Endodermal cell (in vitro differentiated cells): ENCODE measurements around the gene CADM1. TPM values are rescaled to one million over a fixed set of nuclear protein-coding genes. Genes with fewer than 3 reads are reported as not detected.

Experiments
- DNase-seq: peaks from one replicate; pipeline ENCODE4 v3.0.0-alpha.2; 2017
- H3K27ac ChIP-seq: 2 replicates; pipeline ENCODE4 v1.5.1; 2013; ENCODE audit warnings: mild to moderate bottlenecking, low read depth, low read length, moderate library complexity
- H3K27me3 ChIP-seq: 2 replicates; pipeline ENCODE4 v1.6.1; 2013; ENCODE audit warnings: mild to moderate bottlenecking, low read length, moderate library complexity; ENCODE audit not compliant: insufficient read depth, control insufficient read depth, poor library complexity, severe bottlenecking
- H3K36me3 ChIP-seq: 2 replicates; pipeline ENCODE4 v1.7.0; 2013; ENCODE audit warnings: mild to moderate bottlenecking, low read length, moderate library complexity; ENCODE audit not compliant: control insufficient read depth, insufficient read depth
- H3K4me1 ChIP-seq: one replicate; pipeline ENCODE4 v1.7.0; 2013; ENCODE audit warnings: low read length; ENCODE audit not compliant: control insufficient read depth, insufficient read depth
- H3K4me3 ChIP-seq: 2 replicates; pipeline ENCODE4 v1.5.1; 2013; ENCODE audit warnings: mild to moderate bottlenecking, low read length, moderate library complexity
- H3K9ac ChIP-seq: 2 replicates; pipeline ENCODE4 v1.6.1; 2013; ENCODE audit warnings: mild to moderate bottlenecking, low read length, moderate library complexity; ENCODE audit not compliant: poor library complexity, severe bottlenecking; ENCODE audit errors: extremely low read depth
- H3K9me3 ChIP-seq: 2 replicates; pipeline ENCODE4 v1.6.1; 2013; ENCODE audit warnings: mild to moderate bottlenecking, low read length, moderate library complexity; ENCODE audit not compliant: control insufficient read depth
- H3K27ac Mint-ChIP-seq: 2 replicates; pipeline ENCODE4 v1.8.0; 2020; ENCODE audit warnings: mixed read lengths
- H3K27me3 Mint-ChIP-seq: 2 replicates; pipeline ENCODE4 v1.8.0; 2021; ENCODE audit warnings: mild to moderate bottlenecking, mixed read lengths; ENCODE audit not compliant: insufficient read depth
- H3K36me3 Mint-ChIP-seq: 2 replicates; pipeline ENCODE4 v1.8.0; 2020; ENCODE audit warnings: low read depth, mixed read lengths
- H3K4me1 Mint-ChIP-seq: 2 replicates; pipeline ENCODE4 v1.8.0; 2020; ENCODE audit warnings: mixed read lengths
- H3K4me3 Mint-ChIP-seq: 2 replicates; pipeline ENCODE4 v1.8.0; 2020; ENCODE audit warnings: mild to moderate bottlenecking, moderate library complexity, mixed read lengths
- H3K9me3 Mint-ChIP-seq: 2 replicates; pipeline ENCODE4 v1.8.0; 2020; ENCODE audit warnings: mild to moderate bottlenecking, mixed read lengths
- CTCF ChIP-seq: fragments of 200-600 bp; sonication (generic); conservative IDR thresholded peaks from 2 replicates; pipeline ENCODE4 v1.5.0; 2021; ENCODE audit warnings: antibody characterized with exemption, mild to moderate bottlenecking
- WGBS, 2 experiments: methylation state at CpG; one replicate each; pipeline versions ENCODE4 v1.1.5 to v1.1.7; 2013; ENCODE audit warnings: missing lambda C conversion rate in 2 of 2, mixed read lengths in 1 of 2; ENCODE audit not compliant: insufficient coverage in 1 of 2, insufficient read length in 1 of 2; 5-methylcytosine and 5-hydroxymethylcytosine counted together
- total RNA-seq, 2 donors: library from RNA; stranded (reverse); fragmentation: NEBNext Ultra II Directional in 1 of 2; extraction: Animal tissue kit (Norgen Biotek cat#: 25700) in 1 of 2; gene quantifications; 2 replicates in 1 of 2; 3 replicates in 1 of 2; pipeline ENCODE4 v1.2.1, GENCODE V29; 2021

CADM1 gene
- total RNA-seq, 2 donors from 2014 or later, result 76.3 to 88.2 TPM

GRCh38 chr11:115128226-115128625 lies 376.0 kb downstream of the CADM1 start:
- no peaks in the 10 kb centered on the region for H3K9me3 Mint-ChIP-seq
- H3K4me3 Mint-ChIP-seq, result no peak overlapping the region
- TF ChIP-seq CTCF, result no peak

DNA sequence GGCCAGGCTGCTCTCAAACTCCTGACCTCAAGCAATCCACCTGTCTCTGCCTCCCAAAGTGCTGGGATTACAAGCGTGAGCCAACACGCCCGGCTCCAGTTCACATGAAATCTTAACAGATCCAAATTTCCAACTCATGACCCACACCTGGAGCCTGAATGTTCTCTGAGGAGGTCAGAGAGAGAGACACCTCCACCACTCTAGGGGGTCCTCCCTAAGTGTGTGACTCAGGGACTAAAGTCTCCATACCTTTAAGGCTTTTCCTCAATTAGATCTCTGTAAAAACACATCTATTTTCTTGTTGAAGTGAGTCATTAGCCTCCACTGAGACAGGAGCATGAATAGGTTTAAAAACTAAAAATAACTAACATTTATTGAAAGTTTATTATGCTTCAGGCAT lies 376.4 kb downstream of the CADM1 start:
- no peak overlapping the region for H3K27ac Mint-ChIP-seq
- TF ChIP-seq CTCF, result no peak
- no peak overlapping the region for H3K4me3 Mint-ChIP-seq
- Histone ChIP-seq H3K4me1 (no peaks in the 10 kb centered on the region), H3K27me3 (peaks cover 8% of the 10 kb centered on the region), H3K36me3 (no peaks in the 10 kb centered on the region), H3K4me3 (no peak overlapping the region), H3K9ac (no peak overlapping the region), H3K27ac (no peak overlapping the region), H3K9me3 (no peaks in the 10 kb centered on the region)
- no peaks in the 10 kb centered on the region for H3K9me3 Mint-ChIP-seq
- H3K4me1 Mint-ChIP-seq, result peaks cover 17% of the 10 kb centered on the region
- 100% methylated on average over 3 of the region's 3 CpGs; no CpG with 5 or more reads in 1 of the 2 experiments for WGBS, 2 experiments
- peaks cover 36% of the 10 kb centered on the region for H3K27me3 Mint-ChIP-seq
- no peak for DNase-seq
- no peaks in the 10 kb centered on the region for H3K36me3 Mint-ChIP-seq

More at GRCh38 chr11:115128226-115128625, 376.0 kb downstream of the CADM1 start:
- WGBS, 2 experiments, result 91 to 96% methylated on average over 4 of the region's 4 CpGs
- Histone ChIP-seq H3K4me1 (no peaks in the 10 kb centered on the region), H3K9ac (no peak overlapping the region), H3K27ac (no peak overlapping the region), H3K9me3 (no peaks in the 10 kb centered on the region), H3K4me3 (no peak overlapping the region), H3K36me3 (no peaks in the 10 kb centered on the region), H3K27me3 (peaks cover 8% of the 10 kb centered on the region)
- Mint-ChIP-seq H3K4me1 (peaks cover 12% of the 10 kb centered on the region), H3K36me3 (no peaks in the 10 kb centered on the region), H3K27ac (no peak overlapping the region), H3K27me3 (peaks cover 36% of the 10 kb centered on the region)
- DNase-seq, result no peak

- TF ChIP-seq CTCF, result no peak
- 80 to 89% methylated on average over 9 to 10 of the region's 10 CpGs for WGBS, 2 experiments
- Histone ChIP-seq H3K27me3 (peaks cover 8% of the 10 kb centered on the region), H3K36me3 (no peaks in the 10 kb centered on the region), H3K4me1 (peaks cover 8% of the 10 kb centered on the region), H3K9me3 (no peaks in the 10 kb centered on the region), H3K27ac (no peak overlapping the region), H3K9ac (no peak overlapping the region), H3K4me3 (no peak overlapping the region)
- no peak overlapping the region for H3K4me3 Mint-ChIP-seq
- peaks cover 26% of the 10 kb centered on the region for H3K4me1 Mint-ChIP-seq
- DNase-seq, result no peak
- H3K27ac Mint-ChIP-seq, result no peak overlapping the region
- H3K9me3 Mint-ChIP-seq, result no peaks in the 10 kb centered on the region
- H3K27me3 Mint-ChIP-seq, result peaks cover 36% of the 10 kb centered on the region
- H3K36me3 Mint-ChIP-seq, result no peaks in the 10 kb centered on the region
Observed at GRCh38 chr11:115126515-115127208, 377.6 kb downstream of the CADM1 start.
